DMS53 (cell line): ENCODE results near the gene OR52K2.
A peak's percentile ranks its signal among the peaks of the same experiment; 100 is the strongest.
"Not testable (repeated sequence)": the region's sequence is repeated elsewhere in the genome, so short reads cannot be mapped to it uniquely, and the experiment has no call there.

Source experiments
- DNase-seq: peaks from one replicate; lab custom pipeline; 2025; lab: John Stamatoyannopoulos, UW

Gene OR52K2

GRCh38 chr11:4480577-4481239 lies 31.6 kb downstream of the OR52K2 start:
- DNase-seq, result peak; percentile 53

GRCh38 chr11:4481240-4481582 lies 32.1 kb downstream of the OR52K2 start:
- DNase-seq, result no peak

GRCh38 chr11:4482445-4482844 lies 33.4 kb downstream of the OR52K2 start, which contains the start of gene OR52K1:
OR52K1 (plus strand) TSS chr11:4482646; CDS start chr11:4488901, 6,255 bp downstream.
- DNase-seq, result no peak

- no peak for DNase-seq
These were observed 35.2 kb downstream of the OR52K2 start for GRCh38 chr11:4484310-4484709.

GRCh38 chr11:4491405-4491804 lies 42.3 kb downstream of the OR52K2 start:
- DNase-seq, result not testable (repeated sequence)

GRCh38 chr11:4491878-4492606 lies 42.9 kb downstream of the OR52K2 start:
- no peak for DNase-seq

- DNase-seq, result no peak
These were observed 44.4 kb downstream of the OR52K2 start for GRCh38 chr11:4493480-4493818.

GRCh38 chr11:4495487-4495886 lies 46.4 kb downstream of the OR52K2 start:
- DNase-seq, result no peak

- no peak for DNase-seq
These were observed 46.9 kb downstream of the OR52K2 start for GRCh38 chr11:4495986-4496385.

GRCh38 chr11:4496557-4497248 lies 47.6 kb downstream of the OR52K2 start:
- no peak for DNase-seq
